NT2/D1 (cell line): Measurements from ENCODE around the gene RRP15.

Experiments used
- SUZ12 ChIP-seq: IDR thresholded peaks from 2 replicates; pipeline ENCODE4 v1.6.1; 2011; ENCODE audit not compliant: insufficient read length, insufficient read depth; ENCODE audit errors: extremely low read depth
- YY1 ChIP-seq: IDR thresholded peaks from 2 replicates; pipeline ENCODE4 v1.6.1; 2011; ENCODE audit not compliant: insufficient read length, insufficient read depth
- ZNF274 ChIP-seq: IDR thresholded peaks from 2 replicates; pipeline ENCODE4 v1.6.1; 2011; ENCODE audit warnings: mild to moderate bottlenecking, low read depth, low read length

DNA sequence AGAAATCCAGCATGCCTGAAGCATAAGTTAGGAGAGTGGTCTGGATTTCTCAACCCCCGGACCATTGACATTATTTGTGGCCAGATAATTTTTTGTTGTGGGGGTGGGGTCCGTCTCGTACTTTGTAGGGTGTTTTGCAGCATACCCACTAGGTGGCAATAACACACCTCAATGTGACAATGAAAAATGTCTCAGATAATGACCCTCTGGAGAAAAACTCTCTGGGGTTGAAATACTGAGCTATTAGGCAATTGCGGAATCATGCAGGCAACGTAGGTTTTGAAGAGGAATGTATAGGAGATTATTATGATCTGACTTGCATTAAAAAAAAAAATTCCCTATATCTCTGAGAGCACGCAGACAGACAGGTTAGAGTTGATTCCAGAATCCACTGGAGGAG, 25.3 kb upstream of the RRP15 start:
- TF ChIP-seq YY1 (no peak), ZNF274 (no peak), SUZ12 (no peak)
